Measurements from ENCODE around the gene PRR30.

GRCh38 chr2:27152796-27153464 lies 13.7 kb upstream of the PRR30 start:
- TF ChIP-seq CTCF (IDR thresholded peaks at IDR 0.05) = no peak
- TF ChIP-seq EZH2 (IDR thresholded peaks at IDR 0.05; ENCODE audit: borderline replicate concordance, insufficient read depth, low read depth, low read length, poor library complexity, severe bottlenecking) = no peak
